GM23338 (cell line): ENCODE results near the gene KIF22. TPM values are rescaled to one million over a fixed set of nuclear protein-coding genes. Genes with fewer than 3 reads are reported as not detected.
"Not testable (repeated sequence)": the region's sequence is repeated elsewhere in the genome, so short reads cannot be mapped to it uniquely, and the experiment has no call there.

Experiments used
- ATAC-seq: fragments of 200-7000 bp; cut with Tn5 transposase; 3 replicates; pipeline ENCODE4 v1.9.1; 2020
- DNase-seq: peaks from one replicate; pipeline ENCODE4 v3.0.0-alpha.2; 2015; ENCODE audit warnings: low spot score
- H2AFZ ChIP-seq: fragments of 200-600 bp; sonication (generic); 2 replicates; pipeline ENCODE4 v1.8.0; 2016; ENCODE audit warnings: antibody characterized with exemption, mild to moderate bottlenecking, moderate library complexity
- H3F3A ChIP-seq: fragments of 200-600 bp; sonication (generic); replicated peaks from 2 replicates; pipeline ENCODE4 v1.8.0; 2017; ENCODE audit warnings: antibody characterized with exemption, mixed run types, low read depth
- H3K27ac ChIP-seq: fragments of 200-600 bp; sonication (generic); 2 replicates; pipeline ENCODE4 v1.6.1; 2016; ENCODE audit warnings: low read depth
- H3K27me3 ChIP-seq: fragments of 200-600 bp; sonication (generic); 2 replicates; pipeline ENCODE4 v1.8.0; 2016; ENCODE audit warnings: mild to moderate bottlenecking, mixed run types, moderate library complexity; ENCODE audit not compliant: insufficient read depth
- H3K36me3 ChIP-seq: fragments of 200-600 bp; sonication (generic); 2 replicates; pipeline ENCODE4 v1.8.0; 2016; ENCODE audit warnings: mild to moderate bottlenecking; ENCODE audit not compliant: insufficient read depth
- H3K4me1 ChIP-seq: fragments of 200-600 bp; sonication (generic); 2 replicates; pipeline ENCODE4 v1.8.0; 2016; ENCODE audit warnings: mild to moderate bottlenecking, moderate library complexity; ENCODE audit not compliant: insufficient read depth
- H3K4me2 ChIP-seq: fragments of 200-600 bp; sonication (generic); 2 replicates; pipeline ENCODE4 v1.7.1; 2017; ENCODE audit warnings: mixed run types
- H3K4me3 ChIP-seq: fragments of 200-600 bp; sonication (generic); 2 replicates; pipeline ENCODE4 v1.6.1; 2016; ENCODE audit warnings: mixed run types
- H3K79me2 ChIP-seq: fragments of 200-600 bp; sonication (generic); replicated peaks from 2 replicates; pipeline ENCODE4 v1.8.0; 2017; ENCODE audit warnings: mild to moderate bottlenecking; ENCODE audit not compliant: insufficient read depth
- H3K9me2 ChIP-seq: fragments of 200-600 bp; sonication (generic); 2 replicates; pipeline ENCODE4 v1.8.0; 2017; ENCODE audit not compliant: insufficient read depth
- H4K20me1 ChIP-seq: fragments of 200-600 bp; sonication (generic); replicated peaks from 2 replicates; pipeline ENCODE4 v1.8.0; 2017; ENCODE audit warnings: mild to moderate bottlenecking; ENCODE audit not compliant: insufficient read depth
- H3K27ac Mint-ChIP-seq: 2 replicates; pipeline ENCODE4 v1.8.0; 2020; ENCODE audit warnings: inconsistent platforms, mild to moderate bottlenecking, moderate library complexity, mixed read lengths
- H3K27me3 Mint-ChIP-seq: 3 replicates; pipeline ENCODE4 v1.8.0; 2022; ENCODE audit warnings: low read depth, mild to moderate bottlenecking, moderate library complexity, mixed read lengths, inconsistent platforms; ENCODE audit not compliant: insufficient read depth, poor library complexity
- H3K36me3 Mint-ChIP-seq: 3 replicates; pipeline ENCODE4 v1.8.0; 2021; ENCODE audit warnings: low read depth, mild to moderate bottlenecking, inconsistent platforms, moderate library complexity, mixed read lengths
- H3K4me1 Mint-ChIP-seq: 3 replicates; pipeline ENCODE4 v1.8.0; 2020; ENCODE audit warnings: mild to moderate bottlenecking, inconsistent platforms, mixed read lengths
- H3K4me3 Mint-ChIP-seq: 3 replicates; pipeline ENCODE4 v1.8.0; 2021; ENCODE audit warnings: moderate library complexity, mild to moderate bottlenecking, inconsistent platforms, mixed read lengths
- H3K9me3 Mint-ChIP-seq: 3 replicates; pipeline ENCODE4 v1.8.0; 2020; ENCODE audit warnings: moderate library complexity, mild to moderate bottlenecking, inconsistent platforms, mixed read lengths
- EZH2 ChIP-seq: fragments of 200-600 bp; sonication (generic); IDR thresholded peaks from one replicate; pipeline ENCODE4 v1.8.0; 2017; ENCODE audit warnings: antibody characterized with exemption, mild to moderate bottlenecking, low read depth; ENCODE audit not compliant: unreplicated experiment
- NANOG ChIP-seq: IDR thresholded peaks from 2 replicates; pipeline ENCODE4 v1.6.1; 2016; ENCODE audit warnings: antibody characterized with exemption, borderline replicate concordance
- polyA plus RNA-seq: library from polyadenylated mRNA; unstranded; fragments of >200 nt; fragmentation: Nextera tagmentation; extraction: Ambion mirVana; gene quantifications from 2 replicates; pipeline ENCODE4 v1.2.1, GENCODE V29; 2016
- total RNA-seq: library from RNA; depleted of rRNA; stranded (reverse); fragments of >200 nt; shearing (Covaris generic); gene quantifications from 2 replicates; pipeline ENCODE4 v1.2.3, GENCODE V29; 2014
- TF ChIP-seq, protein P1 (sequence below): fragments of 250-450 bp; sonication (Bioruptor Pico); IDR thresholded peaks from 2 replicates; pipeline ENCODE4 v1.5.0; 2020; ENCODE audit warnings: mild to moderate bottlenecking, moderate library complexity
- TF ChIP-seq, protein P2 (sequence below): IDR thresholded peaks from one replicate; pipeline ENCODE4 v1.6.1; 2018; ENCODE audit warnings: antibody characterized with exemption; ENCODE audit not compliant: unreplicated experiment

The KIF22 gene
- total and polyA plus RNA-seq, 2 experiments from 2014 or later = 110 to 192 TPM

DNA sequence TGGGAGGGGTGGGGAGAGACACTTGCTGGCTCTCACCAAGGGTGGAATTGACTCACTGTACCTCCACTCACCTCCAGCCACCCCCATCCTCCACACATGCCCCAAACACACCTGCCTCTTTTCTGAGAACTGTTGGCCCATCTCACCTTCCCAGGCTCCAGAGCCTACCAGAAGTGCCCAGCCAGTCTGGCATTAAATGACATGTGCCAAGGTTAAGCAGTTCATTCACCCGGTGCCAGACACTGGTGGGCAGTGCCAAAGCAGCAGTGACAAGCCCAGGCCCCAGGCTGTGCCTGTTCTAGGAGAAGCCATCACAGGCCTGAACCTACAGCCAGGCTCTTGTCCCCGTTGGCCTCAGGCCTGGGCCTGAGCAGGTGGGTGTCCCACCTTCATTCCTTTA is 40.9 kb downstream of the KIF22 start (continued):
- TF ChIP-seq, protein P1, sequence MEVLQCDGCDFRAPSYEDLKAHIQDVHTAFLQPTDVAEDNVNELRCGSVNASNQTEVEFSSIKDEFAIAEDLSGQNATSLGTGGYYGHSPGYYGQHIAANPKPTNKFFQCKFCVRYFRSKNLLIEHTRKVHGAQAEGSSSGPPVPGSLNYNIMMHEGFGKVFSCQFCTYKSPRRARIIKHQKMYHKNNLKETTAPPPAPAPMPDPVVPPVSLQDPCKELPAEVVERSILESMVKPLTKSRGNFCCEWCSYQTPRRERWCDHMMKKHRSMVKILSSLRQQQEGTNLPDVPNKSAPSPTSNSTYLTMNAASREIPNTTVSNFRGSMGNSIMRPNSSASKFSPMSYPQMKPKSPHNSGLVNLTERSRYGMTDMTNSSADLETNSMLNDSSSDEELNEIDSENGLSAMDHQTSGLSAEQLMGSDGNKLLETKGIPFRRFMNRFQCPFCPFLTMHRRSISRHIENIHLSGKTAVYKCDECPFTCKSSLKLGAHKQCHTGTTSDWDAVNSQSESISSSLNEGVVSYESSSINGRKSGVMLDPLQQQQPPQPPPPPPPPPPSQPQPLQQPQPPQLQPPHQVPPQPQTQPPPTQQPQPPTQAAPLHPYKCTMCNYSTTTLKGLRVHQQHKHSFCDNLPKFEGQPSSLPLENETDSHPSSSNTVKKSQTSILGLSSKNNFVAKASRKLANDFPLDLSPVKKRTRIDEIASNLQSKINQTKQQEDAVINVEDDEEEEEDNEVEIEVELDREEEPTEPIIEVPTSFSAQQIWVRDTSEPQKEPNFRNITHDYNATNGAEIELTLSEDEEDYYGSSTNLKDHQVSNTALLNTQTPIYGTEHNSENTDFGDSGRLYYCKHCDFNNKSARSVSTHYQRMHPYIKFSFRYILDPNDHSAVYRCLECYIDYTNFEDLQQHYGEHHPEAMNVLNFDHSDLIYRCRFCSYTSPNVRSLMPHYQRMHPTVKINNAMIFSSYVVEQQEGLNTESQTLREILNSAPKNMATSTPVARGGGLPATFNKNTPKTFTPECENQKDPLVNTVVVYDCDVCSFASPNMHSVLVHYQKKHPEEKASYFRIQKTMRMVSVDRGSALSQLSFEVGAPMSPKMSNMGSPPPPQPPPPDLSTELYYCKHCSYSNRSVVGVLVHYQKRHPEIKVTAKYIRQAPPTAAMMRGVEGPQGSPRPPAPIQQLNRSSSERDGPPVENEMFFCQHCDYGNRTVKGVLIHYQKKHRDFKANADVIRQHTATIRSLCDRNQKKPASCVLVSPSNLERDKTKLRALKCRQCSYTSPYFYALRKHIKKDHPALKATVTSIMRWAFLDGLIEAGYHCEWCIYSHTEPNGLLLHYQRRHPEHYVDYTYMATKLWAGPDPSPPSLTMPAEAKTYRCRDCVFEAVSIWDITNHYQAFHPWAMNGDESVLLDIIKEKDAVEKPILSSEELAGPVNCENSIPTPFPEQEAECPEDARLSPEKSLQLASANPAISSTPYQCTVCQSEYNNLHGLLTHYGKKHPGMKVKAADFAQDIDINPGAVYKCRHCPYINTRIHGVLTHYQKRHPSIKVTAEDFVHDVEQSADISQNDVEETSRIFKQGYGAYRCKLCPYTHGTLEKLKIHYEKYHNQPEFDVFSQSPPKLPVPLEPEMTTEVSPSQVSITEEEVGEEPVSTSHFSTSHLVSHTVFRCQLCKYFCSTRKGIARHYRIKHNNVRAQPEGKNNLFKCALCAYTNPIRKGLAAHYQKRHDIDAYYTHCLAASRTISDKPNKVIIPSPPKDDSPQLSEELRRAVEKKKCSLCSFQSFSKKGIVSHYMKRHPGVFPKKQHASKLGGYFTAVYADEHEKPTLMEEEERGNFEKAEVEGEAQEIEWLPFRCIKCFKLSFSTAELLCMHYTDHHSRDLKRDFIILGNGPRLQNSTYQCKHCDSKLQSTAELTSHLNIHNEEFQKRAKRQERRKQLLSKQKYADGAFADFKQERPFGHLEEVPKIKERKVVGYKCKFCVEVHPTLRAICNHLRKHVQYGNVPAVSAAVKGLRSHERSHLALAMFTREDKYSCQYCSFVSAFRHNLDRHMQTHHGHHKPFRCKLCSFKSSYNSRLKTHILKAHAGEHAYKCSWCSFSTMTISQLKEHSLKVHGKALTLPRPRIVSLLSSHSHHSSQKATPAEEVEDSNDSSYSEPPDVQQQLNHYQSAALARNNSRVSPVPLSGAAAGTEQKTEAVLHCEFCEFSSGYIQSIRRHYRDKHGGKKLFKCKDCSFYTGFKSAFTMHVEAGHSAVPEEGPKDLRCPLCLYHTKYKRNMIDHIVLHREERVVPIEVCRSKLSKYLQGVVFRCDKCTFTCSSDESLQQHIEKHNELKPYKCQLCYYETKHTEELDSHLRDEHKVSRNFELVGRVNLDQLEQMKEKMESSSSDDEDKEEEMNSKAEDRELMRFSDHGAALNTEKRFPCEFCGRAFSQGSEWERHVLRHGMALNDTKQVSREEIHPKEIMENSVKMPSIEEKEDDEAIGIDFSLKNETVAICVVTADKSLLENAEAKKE (CRISPR knock-in tag) = no peak
- TF ChIP-seq EZH2 (no peak), NANOG (no peak)
- TF ChIP-seq, protein P2, sequence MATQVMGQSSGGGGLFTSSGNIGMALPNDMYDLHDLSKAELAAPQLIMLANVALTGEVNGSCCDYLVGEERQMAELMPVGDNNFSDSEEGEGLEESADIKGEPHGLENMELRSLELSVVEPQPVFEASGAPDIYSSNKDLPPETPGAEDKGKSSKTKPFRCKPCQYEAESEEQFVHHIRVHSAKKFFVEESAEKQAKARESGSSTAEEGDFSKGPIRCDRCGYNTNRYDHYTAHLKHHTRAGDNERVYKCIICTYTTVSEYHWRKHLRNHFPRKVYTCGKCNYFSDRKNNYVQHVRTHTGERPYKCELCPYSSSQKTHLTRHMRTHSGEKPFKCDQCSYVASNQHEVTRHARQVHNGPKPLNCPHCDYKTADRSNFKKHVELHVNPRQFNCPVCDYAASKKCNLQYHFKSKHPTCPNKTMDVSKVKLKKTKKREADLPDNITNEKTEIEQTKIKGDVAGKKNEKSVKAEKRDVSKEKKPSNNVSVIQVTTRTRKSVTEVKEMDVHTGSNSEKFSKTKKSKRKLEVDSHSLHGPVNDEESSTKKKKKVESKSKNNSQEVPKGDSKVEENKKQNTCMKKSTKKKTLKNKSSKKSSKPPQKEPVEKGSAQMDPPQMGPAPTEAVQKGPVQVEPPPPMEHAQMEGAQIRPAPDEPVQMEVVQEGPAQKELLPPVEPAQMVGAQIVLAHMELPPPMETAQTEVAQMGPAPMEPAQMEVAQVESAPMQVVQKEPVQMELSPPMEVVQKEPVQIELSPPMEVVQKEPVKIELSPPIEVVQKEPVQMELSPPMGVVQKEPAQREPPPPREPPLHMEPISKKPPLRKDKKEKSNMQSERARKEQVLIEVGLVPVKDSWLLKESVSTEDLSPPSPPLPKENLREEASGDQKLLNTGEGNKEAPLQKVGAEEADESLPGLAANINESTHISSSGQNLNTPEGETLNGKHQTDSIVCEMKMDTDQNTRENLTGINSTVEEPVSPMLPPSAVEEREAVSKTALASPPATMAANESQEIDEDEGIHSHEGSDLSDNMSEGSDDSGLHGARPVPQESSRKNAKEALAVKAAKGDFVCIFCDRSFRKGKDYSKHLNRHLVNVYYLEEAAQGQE = no peak

DNA sequence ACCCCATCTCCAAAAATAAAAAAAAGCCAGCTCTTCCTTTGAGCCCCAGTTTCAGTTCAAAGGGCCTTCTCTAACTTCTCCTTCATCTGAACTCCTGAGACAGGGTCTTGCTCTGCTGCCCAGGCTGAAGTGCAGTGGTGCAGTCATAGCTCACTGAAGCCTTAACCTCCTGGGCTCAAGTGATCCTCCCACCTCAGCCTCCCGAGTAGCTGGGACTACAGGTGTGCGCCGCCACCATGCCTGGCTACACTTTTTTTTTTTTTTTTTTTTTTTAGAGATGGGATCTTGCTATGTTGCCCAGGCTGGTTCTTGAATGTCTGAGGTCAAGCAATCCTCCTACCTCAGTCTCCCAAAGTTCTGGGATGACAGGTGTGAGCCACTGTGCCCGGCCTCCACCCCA is 42.7 kb downstream of the KIF22 start:
- H3K9me2 ChIP-seq, H2AFZ ChIP-seq, H3K4me3 Mint-ChIP-seq, H3K27me3 ChIP-seq, H3K4me1 ChIP-seq, H3K27ac Mint-ChIP-seq, ATAC-seq, H3K4me2 ChIP-seq, H3K36me3 ChIP-seq, H3F3A ChIP-seq, H4K20me1 ChIP-seq, H3K27ac ChIP-seq, H3K79me2 ChIP-seq, H3K4me3 ChIP-seq, H3K4me1 Mint-ChIP-seq, H3K9me3 Mint-ChIP-seq, H3K27me3 Mint-ChIP-seq, H3K36me3 Mint-ChIP-seq, DNase-seq: not testable (repeated sequence)
